HG03060 (cell line): ENCODE results near the gene MUSTN1.

Source experiments
- ATAC-seq: cut with Tn5 transposase; IDR thresholded peaks from one replicate; pipeline ENCODE4 v1.9.1; 2021; ENCODE audit warnings: low read depth, moderate number of reproducible peaks; ENCODE audit not compliant: unreplicated experiment

Gene MUSTN1

DNA sequence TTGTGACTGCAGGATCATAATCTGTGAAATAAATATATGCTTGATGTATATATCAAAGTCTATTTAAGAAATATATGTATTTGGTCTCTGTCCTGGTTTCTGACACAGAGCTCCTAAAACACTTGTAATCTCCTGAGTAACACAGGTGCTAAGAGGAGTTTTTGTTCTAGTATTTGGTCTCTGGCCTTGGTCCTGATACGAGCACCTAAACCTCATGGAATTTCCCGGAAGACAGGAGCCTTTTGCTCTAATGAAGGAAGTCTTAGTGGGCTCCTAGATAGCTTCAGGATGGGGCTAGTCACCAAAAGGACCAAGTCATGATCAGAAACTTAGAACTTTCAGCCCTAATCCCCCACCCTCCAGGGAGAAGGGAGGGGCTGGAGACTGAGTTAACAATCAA, 19.2 kb upstream of the MUSTN1 start:
- no peak for ATAC-seq

DNA sequence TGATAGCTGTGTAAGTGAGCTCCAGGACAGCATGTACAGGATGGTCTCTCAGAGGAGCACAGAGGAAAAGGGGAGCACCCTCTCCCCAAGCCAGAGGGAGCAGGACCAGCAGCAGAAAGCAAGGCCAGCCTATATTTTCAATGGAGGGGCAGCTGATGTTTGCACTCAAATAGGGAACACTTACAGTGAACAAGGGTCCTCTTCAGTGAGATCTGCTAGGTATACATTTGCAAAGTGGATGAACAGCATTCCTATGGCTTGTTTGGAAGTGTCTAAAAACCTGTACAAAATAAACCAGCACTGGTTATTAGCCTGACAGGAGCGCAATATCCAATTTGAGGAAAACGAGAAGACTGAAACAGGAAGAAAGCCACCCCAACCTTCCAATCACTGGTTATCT, 17.6 kb upstream of the MUSTN1 start:
- no peak for ATAC-seq

DNA sequence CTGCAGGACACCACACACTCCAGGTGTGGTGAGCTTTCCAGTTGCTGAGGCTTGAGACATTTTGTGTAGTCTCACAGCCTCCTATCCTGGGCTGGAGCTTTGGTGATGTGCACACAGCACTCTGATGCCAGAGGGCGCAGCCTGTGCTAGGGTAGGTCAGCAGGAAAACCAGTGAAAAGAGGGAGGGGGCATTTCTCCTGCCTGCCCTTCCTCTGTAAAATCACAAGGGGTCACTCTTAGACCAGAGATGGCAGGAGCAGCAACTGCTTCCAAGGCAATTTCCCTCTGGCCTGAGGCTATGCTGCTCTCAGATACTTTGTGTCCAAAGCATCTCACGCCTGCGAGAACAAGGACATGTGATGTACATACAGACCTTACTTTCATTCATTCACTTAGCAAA, 16.5 kb upstream of the MUSTN1 start:
- ATAC-seq = no peak

DNA sequence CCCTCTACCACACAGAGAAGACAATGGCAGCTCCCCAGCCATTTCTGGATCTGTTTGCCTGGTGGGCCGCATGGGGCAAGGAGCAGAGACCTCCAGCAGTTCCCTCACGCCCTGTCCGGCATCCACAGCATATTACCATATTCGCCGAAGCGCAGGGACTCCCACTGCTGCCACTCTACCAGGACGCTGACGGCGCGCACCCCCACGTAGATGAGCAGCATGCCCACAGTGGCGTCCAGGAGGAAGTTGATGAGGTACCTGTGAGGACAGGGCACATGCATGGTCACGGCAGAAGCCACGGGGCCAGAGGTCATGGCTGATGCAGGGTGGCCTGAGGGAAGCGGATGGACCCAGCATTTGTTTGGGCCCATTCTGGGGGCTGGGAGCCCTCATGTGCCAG, 14.8 kb upstream of the MUSTN1 start:
- no peak for ATAC-seq

DNA sequence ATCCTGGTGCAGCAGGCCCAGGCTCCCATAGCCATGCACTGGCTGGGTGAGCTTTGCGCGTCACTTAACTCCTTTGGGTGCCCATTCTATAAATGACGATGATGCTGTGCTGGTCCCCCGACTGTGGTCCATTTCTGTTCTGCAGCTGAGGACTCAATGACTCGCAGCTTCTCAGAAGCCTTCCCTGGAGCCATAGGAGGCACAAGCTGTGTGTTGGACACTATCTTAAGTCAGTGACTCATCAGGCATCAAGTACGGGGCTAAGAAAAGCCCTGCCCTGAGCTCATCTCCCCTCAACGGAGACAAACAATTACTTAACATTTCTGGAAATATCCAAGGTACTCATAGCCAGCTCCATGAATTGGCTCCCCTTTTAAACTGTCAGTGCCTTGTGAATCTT, 13.8 kb upstream of the MUSTN1 start:
- ATAC-seq = no peak

DNA sequence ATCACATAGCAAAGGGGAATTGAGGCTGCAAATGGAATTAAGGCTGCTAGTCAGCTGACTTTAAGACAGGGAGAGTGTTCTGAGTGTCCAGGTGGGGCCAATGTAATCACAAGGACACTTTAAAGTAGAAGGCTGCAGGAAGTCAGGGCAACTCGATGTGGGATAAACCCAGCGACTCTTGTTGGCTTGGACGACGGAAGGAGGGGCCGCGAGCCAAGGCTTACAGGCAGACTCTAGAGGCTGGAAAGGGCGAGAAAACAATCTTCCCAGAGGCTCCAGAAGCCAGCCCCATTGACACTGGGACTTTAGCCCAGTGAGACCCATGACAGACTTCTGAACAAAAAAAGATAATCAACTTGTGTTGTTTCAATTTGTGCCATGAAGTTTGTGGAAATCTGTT, 12.9 kb upstream of the MUSTN1 start:
- ATAC-seq = no peak

DNA sequence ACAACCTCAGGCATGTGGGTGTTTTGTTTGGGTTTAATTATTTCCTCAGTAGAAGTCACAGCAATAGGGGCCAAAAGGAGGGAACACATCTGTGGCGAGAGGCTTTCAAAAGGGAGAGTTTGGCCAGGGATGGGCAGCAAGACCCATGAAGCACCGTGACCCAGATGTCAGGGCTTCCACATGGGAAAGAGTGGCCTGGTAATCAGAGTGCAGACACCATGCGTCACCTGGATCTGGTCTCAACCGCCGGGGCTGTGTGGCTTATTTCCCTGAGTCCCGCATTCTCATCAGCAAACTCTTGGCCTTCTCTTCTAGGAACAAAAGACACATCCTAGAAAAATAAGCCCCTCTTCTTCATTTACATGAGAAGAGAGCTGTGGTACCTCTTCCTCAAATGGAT, 12.4 kb upstream of the MUSTN1 start:
- ATAC-seq = no peak

DNA sequence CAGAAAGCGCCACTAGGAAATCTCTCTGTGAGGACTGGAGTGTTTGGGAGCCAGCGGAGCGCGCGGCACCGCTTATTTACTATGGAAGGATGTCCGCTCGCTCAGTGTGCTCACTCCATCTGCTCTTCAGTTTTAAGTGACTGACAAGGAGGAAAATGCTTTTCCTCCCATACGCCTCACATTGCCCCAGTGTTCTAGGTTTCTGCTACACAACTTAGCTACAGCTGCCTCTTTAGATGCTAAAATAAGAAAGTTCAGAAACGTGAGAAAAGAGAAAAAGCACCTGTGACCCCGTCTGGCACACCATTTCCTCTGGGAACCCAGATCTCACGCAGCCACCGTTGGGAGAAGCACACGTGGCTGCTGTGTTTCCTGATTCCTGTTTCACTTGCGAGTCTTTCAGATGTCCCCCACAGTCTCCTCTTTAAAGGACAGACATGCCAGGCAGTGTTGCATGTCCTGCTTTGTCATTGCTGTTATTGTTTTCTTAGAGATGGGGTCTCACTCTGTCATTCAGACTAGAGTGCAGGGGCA, 11.7 kb upstream of the MUSTN1 start:
- no peak for ATAC-seq

DNA sequence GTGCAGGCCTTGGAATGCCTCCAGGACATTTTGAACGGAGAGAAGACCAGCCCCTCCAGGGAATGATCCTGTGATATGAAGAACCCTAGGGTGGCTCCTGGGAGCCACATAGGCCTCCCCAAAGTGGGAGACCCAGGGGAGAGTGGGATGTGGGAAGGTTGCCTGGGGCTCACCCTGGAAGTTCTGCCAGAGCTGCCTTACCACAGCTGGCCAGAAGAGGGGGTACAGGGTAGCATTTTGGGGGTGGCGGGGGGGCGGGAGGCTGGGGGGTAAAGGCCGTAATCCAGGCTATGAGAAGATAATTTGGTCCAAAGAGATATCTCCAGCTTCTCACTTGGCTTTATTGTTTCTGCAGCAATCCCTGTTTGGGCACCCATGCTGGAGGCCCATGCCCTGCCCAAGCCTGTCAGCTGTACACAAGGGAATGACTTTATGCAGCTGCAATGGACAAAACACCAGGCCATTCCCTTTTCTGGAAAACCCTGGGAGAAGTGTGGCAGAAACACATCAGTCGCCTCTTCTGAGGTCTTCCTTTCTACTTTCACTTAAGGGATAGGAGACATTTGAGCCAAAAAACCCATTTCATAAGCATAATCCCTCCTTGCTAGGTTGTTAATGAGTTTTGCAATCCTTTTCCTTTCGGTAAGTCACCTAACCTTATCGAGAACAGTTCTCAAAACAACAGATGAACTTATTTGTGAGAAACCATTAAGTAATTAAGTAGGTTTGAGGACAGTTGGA, 11.0 kb upstream of the MUSTN1 start:
- no peak for ATAC-seq

DNA sequence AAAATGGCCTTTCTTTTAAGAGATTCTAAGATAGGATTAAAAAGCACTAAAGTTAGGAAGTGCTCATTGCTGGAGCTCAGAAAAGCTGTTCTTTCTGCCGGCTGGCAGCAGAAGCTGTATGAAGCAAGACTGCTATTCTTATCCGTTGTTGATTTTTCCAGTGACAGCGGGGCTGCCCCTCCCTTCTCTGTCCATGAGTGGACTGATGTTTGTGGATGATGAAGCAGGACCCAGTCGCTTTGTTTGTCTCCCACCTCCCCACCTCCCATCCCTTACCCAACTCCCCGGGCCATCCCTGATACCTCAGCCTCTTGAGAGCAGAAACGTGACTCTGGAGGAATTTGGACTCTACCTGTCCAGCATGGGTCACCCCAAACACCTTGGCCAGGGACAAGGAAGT, 10.3 kb upstream of the MUSTN1 start:
- no peak for ATAC-seq

DNA sequence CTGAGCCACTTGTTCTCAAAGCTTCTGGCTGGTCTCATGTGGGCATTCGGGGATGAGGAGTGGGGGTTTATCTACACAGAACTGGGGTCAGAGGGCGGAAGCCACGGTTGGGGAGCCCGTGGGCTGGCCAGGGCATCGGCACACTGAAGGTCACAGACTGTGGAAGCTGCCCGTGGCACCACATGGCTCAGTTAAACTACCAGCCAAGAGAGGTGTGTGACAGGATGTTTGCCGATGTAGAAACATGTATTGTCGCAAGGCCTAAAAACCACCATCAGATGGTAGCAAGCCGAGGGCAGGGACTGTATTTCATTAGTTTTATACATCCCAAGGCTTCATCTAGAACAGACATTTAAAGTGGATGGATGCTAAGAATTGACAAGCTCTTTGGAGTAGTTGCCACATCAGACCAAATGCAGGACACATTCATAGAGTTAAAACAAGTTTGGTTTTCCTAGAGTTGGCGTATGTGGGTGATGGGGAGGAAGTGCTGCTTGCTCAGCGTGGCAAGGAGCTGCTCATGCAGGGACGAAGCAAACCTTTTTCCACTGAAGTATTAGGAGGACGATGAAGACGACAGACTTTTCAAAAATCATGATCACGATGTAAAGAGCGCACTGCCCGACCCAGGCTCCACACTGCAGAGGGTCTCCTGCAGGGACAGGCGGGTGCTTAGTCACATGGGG, 9.6 kb upstream of the MUSTN1 start:
- no peak for ATAC-seq

DNA sequence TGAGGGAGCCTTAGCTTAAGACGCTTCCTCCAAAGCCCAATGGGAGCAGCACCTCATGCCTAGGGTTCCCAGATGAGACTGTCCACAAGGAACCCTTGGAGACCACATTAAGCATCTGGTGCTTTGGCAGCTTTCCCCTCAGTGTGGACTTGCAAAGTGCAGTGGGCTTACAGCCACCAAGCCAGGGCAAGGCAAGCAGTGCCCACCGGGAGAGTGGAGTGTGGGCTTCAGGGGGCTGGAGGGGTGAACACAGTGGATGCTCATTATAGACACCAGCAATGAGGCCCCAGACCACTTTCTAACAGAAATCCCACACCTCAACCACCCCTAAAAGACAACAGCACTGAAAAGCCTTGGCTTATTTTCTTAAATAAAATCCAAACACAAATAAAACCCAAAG, 9.1 kb upstream of the MUSTN1 start:
- ATAC-seq = no peak

DNA sequence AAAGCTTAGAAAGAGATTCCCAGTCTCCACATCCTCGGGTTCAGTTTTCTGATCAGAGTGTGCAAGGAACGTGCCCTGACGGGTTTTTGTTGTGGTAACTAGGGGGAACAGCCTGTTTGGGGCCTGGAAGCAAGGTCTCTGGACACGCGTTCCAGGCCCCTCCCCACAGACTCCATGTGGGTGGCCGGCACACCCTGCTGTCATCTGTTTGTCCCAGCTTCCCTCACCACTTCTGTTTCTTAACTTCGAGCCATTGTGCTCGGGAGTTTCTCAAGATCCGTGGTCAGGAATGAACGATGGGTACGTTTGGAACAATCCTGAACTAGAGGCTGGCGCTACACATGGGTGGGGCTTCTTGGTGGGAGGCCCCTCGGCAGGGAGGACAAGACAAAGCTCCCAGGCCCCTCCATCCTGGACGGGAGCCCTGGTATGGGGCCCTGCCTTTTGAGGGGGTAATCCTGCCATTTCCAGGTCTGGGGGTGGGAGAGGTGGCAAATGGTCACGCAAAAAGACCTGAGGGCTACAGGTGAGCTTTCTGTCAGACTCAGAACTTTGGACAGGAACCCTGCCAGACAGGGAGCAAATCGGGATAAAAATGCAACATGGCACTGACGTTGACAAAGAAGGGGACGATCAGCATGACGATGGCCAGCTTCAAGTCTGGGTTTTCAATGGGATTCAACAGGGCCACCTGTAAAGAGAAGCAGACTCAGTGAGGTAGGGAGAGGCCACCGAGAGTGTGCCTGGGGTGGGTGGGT, 8.5 kb upstream of the MUSTN1 start:
- no peak for ATAC-seq

DNA sequence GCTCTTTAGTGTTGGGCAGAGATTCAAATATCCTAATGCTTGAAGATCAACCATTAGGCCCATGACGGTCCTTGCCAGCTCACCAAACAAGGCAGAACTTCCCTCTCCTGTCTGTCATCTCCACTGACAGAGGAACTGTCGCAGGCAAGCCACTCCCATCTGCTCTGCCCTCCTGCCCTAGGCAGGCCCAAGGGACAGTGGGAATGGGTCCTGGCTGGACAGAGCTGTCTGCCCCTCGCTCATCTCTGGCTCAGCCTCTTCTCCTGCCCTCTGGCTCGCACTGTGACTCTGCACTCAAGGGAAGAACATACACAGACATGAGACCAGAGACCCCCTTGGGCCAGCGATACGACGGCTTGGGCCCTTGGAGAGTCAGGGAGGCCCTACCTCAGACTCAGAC, 7.6 kb upstream of the MUSTN1 start:
- no peak for ATAC-seq

DNA sequence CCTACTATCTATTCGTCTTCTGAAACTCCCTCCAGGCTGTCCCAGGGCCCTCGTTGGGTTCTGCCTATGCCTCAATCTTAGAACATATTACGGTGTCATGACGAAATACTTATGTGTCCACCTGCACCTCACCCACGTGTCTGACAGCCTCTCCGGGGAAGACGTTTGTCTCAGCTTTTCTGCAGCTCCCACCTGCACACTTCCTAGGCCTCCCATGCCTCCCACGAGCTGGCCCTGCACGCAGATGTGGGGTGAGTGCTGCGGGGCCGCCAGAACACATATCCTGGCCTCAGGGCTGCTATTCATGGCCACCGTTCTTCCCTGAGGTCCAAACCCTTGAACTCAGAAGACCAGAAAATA, 7.1 kb upstream of the MUSTN1 start:
- ATAC-seq = no peak

DNA sequence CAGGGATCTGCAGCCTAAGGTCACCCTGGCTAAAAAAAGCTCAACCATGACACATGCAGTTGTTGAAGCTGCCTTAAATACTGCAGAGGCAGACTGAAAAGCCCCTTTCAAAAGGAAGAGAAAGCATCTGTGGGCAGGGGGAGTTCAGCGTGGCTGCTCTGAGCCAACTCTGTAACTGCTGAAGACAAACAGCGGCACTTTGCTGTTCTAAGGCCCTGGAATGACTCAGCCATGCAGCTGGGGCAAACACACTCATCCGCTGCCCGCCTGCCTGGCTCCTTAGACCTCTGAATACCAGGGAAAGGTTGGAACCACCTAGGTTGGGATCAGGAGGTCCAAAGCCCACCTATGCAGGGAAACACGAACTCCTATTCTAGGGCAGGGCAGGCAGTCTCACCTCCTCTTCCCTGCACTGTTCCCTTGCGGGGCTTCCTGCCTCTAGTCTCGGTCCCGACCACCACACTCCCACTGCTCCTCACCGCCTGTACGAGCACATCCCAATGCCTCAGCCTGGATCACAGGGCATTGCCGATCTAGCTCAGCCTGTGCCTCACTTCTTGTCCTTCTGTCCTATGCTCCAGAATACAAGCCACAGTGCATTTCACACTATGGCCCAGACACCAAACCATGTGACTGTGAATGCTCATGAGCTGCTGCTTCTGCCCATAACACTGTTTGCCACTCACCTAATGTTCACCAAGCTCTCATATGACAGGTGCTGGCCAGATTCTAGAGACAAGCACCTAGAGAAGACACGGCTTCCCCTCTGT, 6.6 kb upstream of the MUSTN1 start:
- ATAC-seq = no peak

DNA sequence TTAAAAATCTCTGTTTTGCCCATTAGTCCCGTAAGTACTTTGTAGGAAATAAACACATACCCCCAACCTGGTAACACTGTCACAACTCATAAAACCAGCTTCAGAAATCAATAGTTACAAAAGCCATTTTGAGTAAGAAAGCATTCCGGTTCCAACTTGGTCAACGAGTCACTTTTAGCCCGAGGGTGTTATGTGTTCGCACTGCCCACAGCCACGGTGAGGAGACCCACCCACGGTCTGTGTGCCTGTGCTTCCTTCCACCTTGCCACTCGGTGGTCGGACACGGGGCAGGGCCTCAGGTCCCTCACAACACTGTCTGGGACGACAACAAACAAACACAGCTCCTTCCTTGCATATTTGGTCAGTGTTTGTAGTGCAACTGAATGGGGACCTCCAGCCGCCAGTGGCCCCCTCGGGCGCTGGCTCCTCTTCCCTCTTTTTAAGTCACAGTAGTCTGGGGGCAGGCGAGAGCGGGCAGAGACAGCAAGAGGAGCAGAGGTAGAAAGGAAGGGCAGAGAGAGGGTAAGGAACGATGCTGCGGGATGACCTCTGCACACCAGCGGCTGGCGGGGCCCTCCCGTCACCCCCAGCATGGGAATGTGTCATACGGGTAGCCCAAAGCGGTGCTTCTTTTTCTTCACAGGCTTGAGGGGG, 5.2 kb upstream of the MUSTN1 start:
- ATAC-seq = no peak

DNA sequence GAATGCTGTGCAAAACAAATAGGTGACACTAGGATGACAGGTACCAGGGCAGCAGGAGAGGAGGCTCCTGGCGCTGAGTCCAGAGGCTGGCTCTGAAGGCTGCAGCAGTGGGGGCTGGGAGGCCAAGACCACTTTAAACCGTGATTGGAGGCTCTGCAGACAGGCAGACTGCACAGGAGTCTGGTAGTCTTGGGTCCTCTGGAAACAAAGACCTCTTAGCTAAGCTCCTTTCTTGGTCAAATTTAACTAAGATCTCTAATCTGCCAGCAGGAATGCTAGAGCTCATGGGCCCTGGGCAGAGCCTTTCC, 4.4 kb upstream of the MUSTN1 start:
- ATAC-seq = no peak

DNA sequence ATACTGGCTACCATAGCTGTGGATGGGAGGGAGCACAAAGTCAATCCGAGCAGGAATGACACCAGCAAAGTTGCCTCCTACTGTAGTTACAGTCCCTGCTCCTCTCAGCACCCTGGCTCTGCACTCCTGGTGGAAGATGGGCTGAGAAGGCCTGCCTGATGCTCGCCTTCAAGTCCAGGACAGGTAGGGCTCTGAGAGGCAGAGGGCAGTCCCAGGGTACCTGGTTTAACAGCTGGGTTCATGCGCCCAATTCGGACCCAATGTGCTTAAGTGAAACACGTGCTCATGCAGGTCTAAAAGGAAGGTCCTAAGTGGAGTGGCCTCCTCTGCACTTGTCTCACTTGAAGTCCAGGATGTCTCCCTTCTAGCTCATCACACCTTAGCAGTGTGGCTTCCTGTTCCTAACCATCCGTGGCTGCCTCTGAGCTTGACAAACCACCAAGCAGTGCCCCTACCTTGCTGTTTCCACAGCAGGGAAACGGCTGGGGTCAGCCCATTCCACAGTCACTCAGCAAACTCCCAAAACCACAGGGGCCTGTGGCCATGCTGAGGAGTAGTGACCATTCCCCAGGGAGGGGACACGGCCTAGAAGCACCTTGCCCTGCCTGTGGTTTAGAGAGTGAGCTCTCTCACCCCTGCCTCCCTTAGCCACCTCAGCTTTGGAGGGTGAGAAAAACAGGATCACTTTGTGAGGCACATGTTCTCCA, 3.9 kb upstream of the MUSTN1 start:
- ATAC-seq = no peak

DNA sequence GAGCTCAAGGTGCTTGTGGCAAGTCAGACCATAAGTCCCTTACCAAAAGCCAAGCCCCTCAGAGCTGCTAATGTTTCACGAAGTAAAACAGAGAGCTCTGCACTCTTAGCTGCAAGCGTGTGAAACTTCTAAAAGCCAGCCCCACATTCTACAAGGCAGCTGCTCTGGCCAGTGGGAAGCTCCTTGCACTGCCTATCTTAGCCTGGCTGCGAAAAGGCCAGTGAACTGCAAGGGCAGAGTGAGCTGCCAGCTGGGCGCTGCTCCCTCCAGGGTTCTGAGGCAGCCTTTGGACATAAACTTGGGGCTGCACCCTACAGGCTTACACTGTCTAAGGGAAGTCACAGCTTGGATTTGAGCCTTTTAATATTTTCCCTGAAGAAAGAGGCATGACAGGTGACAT, 2.2 kb upstream of the MUSTN1 start:
- no peak for ATAC-seq
